GM18858 (cell line): ENCODE data around the gene CUL5.
A peak's percentile ranks its signal among the peaks of the same experiment; 100 is the strongest.
"Not testable (repeated sequence)": the region's sequence is repeated elsewhere in the genome, so short reads cannot be mapped to it uniquely, and the experiment has no call there.

Experiments used
- ATAC-seq: cut with Tn5 transposase; IDR thresholded peaks from one replicate; pipeline ENCODE4 v1.9.1; 2021; ENCODE audit not compliant: unreplicated experiment

The CUL5 gene

GRCh38 chr11:108019870-108020540, 11.3 kb downstream of the CUL5 start:
- ATAC-seq, result no peak

- ATAC-seq, result peak; percentile 91
Measured at GRCh38 chr11:108025387-108026080, 16.8 kb downstream of the CUL5 start.

- no peak for ATAC-seq
Measured at GRCh38 chr11:108027057-108027456, 18.4 kb downstream of the CUL5 start.

GRCh38 chr11:108028822-108029441, 20.2 kb downstream of the CUL5 start:
- not testable (repeated sequence) for ATAC-seq

- not testable (repeated sequence) for ATAC-seq
Measured at GRCh38 chr11:108031604-108032003, 22.9 kb downstream of the CUL5 start.

- ATAC-seq, result no peak
Measured at GRCh38 chr11:108032800-108033199, 24.1 kb downstream of the CUL5 start.

- ATAC-seq, result no peak
Measured at GRCh38 chr11:108034034-108034433, 25.3 kb downstream of the CUL5 start.

- no peak for ATAC-seq
Measured at GRCh38 chr11:108034952-108035351, 26.3 kb downstream of the CUL5 start.

- ATAC-seq, result no peak
Measured at GRCh38 chr11:108035690-108036089, 27.0 kb downstream of the CUL5 start.

- no peak for ATAC-seq
Measured at GRCh38 chr11:108037211-108037610, 28.5 kb downstream of the CUL5 start.

GRCh38 chr11:108037636-108038035, 28.9 kb downstream of the CUL5 start:
- ATAC-seq, result no peak

GRCh38 chr11:108048269-108048668, 39.6 kb downstream of the CUL5 start:
- ATAC-seq, result no peak

- ATAC-seq, result no peak
Measured at GRCh38 chr11:108062336-108062735, 53.6 kb downstream of the CUL5 start.

GRCh38 chr11:108063410-108063809, 54.7 kb downstream of the CUL5 start:
- ATAC-seq, result no peak

GRCh38 chr11:108069947-108070346, 61.2 kb downstream of the CUL5 start:
- ATAC-seq, result peak; percentile 73

- no peak for ATAC-seq
Measured at GRCh38 chr11:108084811-108085210, 76.1 kb downstream of the CUL5 start.

- no peak for ATAC-seq
Measured at GRCh38 chr11:108085672-108086071, 77.0 kb downstream of the CUL5 start.

- ATAC-seq, result no peak
Measured at GRCh38 chr11:108092134-108092533, 83.4 kb downstream of the CUL5 start.

- no peak for ATAC-seq
Measured at GRCh38 chr11:108093128-108093904, 84.6 kb downstream of the CUL5 start.

- ATAC-seq, result no peak
Measured at GRCh38 chr11:108097179-108097578, 88.5 kb downstream of the CUL5 start.

- ATAC-seq, result no peak
Measured at GRCh38 chr11:108101090-108101775, 92.5 kb downstream of the CUL5 start.
